ENCODE measurements around the gene ARHGEF28.

The ARHGEF28 gene

DNA sequence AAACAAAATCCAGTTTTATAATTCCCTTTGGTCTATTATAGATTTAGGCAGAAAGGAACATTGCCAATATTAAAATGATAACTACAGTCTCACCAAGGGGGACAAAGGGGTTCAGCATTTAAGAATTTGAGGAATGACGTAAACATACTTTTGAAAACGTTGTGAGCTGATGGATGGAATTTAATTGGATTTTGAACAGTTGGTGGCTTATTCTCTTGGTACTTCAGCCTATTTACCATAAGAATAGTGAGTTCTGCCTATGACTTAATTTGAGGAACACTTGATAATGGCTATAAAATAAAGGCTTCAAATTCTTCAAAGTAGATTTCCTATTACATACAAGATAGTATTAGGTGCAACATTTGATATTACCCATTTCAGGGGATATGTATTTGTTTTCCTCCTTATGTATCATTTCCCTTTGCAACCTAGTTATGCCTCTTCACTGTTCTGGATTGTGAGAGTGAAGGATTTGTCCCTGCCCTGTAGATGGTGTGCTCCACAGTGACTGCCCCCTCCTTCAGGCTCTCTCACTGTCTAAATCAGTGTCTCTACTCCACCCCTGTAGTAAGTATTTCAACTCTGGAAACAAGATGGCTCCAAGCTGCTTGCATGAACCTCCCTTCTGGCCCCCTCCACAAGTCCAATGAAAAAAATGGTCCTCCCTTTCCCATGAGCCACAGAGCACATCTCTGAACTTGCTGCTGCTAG, 225.6 kb downstream of the ARHGEF28 start:
- Histone ChIP-seq H3K4me1 (ENCODE audit: control insufficient read depth, insufficient read depth, low read length) (peaks cover 10% of the 10 kb centered on the region), H3K4me2 (ENCODE audit: low read length) (no peak overlapping the region), H3K36me3 (ENCODE audit: insufficient read depth, low read length) (peaks cover 54% of the 10 kb centered on the region), H3K4me3 (ENCODE audit: low read length) (no peak overlapping the region), H3K9me3 (replicated peaks; ENCODE audit: low read length) (no peaks in the 10 kb centered on the region), H3K9ac (ENCODE audit: low read depth, low read length) (no peak overlapping the region), H3K27me3 (ENCODE audit: control insufficient read depth, insufficient read depth, low read length) (no peaks in the 10 kb centered on the region)

DNA sequence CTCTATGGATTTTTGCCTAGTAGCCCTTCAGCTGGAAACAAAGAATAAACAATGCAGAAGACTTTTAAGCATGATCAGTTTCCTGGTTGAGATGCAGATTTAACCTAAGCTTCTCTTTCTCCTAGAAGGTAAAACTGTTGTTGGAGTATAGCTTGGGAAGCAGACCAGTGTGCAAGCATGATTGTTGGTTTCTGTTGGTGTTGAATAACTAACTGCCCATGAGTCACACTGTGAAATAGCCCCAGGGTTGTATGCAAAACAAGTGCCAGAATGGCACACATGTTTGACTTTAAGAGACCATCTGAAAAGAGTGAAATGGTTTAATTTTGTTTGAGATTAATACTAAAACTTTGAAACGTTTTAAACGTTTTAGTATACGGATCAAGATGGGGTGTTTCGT, 227.1 kb downstream of the ARHGEF28 start:
- Histone ChIP-seq H3K4me1 (ENCODE audit: control insufficient read depth, insufficient read depth, low read length) (peaks cover 10% of the 10 kb centered on the region), H3K4me2 (ENCODE audit: low read length) (no peak overlapping the region), H3K27me3 (ENCODE audit: control insufficient read depth, insufficient read depth, low read length) (no peaks in the 10 kb centered on the region), H3K36me3 (ENCODE audit: insufficient read depth, low read length) (peaks cover 55% of the 10 kb centered on the region), H3K9ac (ENCODE audit: low read depth, low read length) (no peak overlapping the region), H3K4me3 (ENCODE audit: low read length) (no peak overlapping the region), H3K9me3 (replicated peaks; ENCODE audit: low read length) (no peaks in the 10 kb centered on the region)

DNA sequence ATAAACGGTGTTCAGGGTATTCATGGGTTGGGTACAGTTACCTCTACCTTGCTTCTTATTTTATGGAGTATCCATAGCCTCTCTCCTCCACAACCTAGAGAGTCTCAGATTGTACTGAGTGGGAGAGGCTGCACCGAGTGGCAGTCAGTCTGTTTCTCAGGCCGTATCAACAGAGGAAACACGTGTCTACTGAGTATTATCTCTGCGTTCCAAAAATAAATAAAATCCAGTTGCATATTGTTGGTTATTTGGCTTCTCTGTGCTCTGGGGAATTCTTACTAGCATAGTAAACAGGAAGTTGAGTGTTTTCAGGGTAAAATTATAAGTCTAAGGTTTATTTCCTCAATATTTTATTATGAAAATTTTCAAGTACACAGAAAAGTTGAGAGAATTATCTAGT, 231.0 kb downstream of the ARHGEF28 start:
- Histone ChIP-seq H3K4me3 (ENCODE audit: low read length) (no peak overlapping the region), H3K4me1 (ENCODE audit: control insufficient read depth, insufficient read depth, low read length) (peaks cover 10% of the 10 kb centered on the region), H3K4me2 (ENCODE audit: low read length) (no peak overlapping the region), H3K36me3 (ENCODE audit: insufficient read depth, low read length) (peaks cover 67% of the 10 kb centered on the region), H3K9ac (ENCODE audit: low read depth, low read length) (no peak overlapping the region), H3K9me3 (replicated peaks; ENCODE audit: low read length) (no peaks in the 10 kb centered on the region), H3K27me3 (ENCODE audit: control insufficient read depth, insufficient read depth, low read length) (no peaks in the 10 kb centered on the region)

DNA sequence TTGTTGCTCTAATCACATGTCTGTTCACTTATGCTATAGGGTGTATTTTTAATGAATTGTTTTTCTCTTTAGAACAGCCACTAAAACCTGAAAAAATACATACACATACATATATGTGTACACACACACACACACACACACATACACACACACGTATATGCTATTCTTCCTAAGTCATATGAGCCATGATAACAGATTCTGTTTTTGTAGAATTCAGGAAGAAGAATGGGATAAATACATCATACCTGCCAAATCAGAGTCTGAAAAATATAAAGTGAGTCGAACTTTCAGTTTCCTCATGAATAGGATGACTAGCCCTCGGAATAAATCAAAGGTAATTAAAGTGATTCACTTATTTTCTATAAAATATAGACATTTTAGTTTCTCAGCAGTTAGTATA, 231.4 kb downstream of the ARHGEF28 start:
- no peak overlapping the region for H3K9ac ChIP-seq (ENCODE audit: low read depth, low read length)
- H3K9me3 ChIP-seq (replicated peaks; ENCODE audit: low read length), result no peaks in the 10 kb centered on the region
- H3K4me2 ChIP-seq (ENCODE audit: low read length), result no peak overlapping the region
- no peak overlapping the region for H3K4me3 ChIP-seq (ENCODE audit: low read length)
- peaks cover 64% of the 10 kb centered on the region for H3K36me3 ChIP-seq (ENCODE audit: insufficient read depth, low read length)
- H3K27me3 ChIP-seq (ENCODE audit: control insufficient read depth, insufficient read depth, low read length), result no peaks in the 10 kb centered on the region
- peaks cover 10% of the 10 kb centered on the region for H3K4me1 ChIP-seq (ENCODE audit: control insufficient read depth, insufficient read depth, low read length)

DNA sequence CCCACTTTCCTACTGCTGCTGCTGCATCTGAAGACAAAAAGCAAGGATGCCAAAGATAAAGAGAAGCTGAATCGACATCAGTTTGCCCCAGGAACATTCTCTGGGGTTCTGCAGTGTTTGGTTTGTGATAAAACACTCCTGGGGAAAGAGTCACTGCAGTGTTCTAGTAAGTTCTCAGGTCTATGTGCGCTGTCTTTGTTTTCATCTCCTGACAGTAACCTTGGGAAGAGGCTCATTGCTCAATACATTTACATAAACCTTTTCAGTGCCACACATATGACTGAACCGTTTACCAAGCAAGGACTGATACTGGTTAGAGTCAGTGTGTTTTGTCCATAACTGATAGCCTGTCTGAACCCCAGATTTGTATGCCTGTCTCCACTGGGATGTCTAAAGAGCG, 232.1 kb downstream of the ARHGEF28 start:
- Histone ChIP-seq H3K27me3 (ENCODE audit: control insufficient read depth, insufficient read depth, low read length) (no peaks in the 10 kb centered on the region), H3K4me1 (ENCODE audit: control insufficient read depth, insufficient read depth, low read length) (peaks cover 5% of the 10 kb centered on the region), H3K9ac (ENCODE audit: low read depth, low read length) (no peak overlapping the region), H3K9me3 (replicated peaks; ENCODE audit: low read length) (no peaks in the 10 kb centered on the region), H3K4me3 (ENCODE audit: low read length) (no peak overlapping the region), H3K4me2 (ENCODE audit: low read length) (no peak overlapping the region), H3K36me3 (ENCODE audit: insufficient read depth, low read length) (peaks cover 62% of the 10 kb centered on the region)

DNA sequence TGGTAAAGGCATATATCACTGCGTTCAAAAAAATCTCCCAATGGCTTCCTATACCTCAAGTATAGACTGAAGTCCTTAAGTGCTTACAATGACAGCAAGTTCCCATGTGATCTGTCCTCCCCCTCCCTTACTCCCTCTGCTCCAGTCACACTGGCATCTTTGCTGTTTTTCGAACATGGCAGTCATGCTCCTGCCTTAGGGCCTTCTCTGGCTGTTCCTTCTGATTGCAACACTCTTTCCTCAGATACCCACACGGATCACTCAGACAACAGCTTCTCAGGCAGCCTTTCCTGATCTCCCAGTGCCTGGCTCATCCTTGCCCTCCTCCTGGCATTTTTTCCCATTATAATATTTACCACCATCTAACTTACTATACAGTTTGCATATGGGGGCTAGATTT, 232.8 kb downstream of the ARHGEF28 start:
- H3K4me1 ChIP-seq (ENCODE audit: control insufficient read depth, insufficient read depth, low read length), result no peaks in the 10 kb centered on the region
- no peaks in the 10 kb centered on the region for H3K9me3 ChIP-seq (replicated peaks; ENCODE audit: low read length)
- peaks cover 64% of the 10 kb centered on the region for H3K36me3 ChIP-seq (ENCODE audit: insufficient read depth, low read length)
- H3K4me2 ChIP-seq (ENCODE audit: low read length), result no peak overlapping the region
- H3K4me3 ChIP-seq (ENCODE audit: low read length), result no peak overlapping the region
- H3K9ac ChIP-seq (ENCODE audit: low read depth, low read length), result no peak overlapping the region
- H3K27me3 ChIP-seq (ENCODE audit: control insufficient read depth, insufficient read depth, low read length), result no peaks in the 10 kb centered on the region

DNA sequence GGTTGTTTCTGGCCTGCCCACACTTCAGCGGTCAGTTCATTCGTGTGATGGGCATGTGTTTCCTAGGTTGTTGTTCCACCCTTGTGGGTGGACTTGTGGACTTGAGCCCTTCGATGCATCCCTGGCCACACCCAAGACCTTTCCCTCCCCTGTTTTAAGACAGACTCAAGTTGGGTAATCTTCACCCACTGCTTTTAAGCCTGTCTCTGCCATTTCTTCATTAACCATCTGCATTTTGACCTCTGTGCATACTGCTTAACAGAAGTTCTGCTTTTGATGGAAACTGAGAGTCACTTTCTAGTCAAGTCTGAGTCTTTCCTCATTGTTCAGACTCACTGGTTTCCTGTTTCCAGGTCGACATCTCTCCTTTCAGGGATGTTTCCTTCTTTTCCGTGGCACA, 233.7 kb downstream of the ARHGEF28 start:
- Histone ChIP-seq H3K4me2 (ENCODE audit: low read length) (no peak overlapping the region), H3K9me3 (replicated peaks; ENCODE audit: low read length) (no peaks in the 10 kb centered on the region), H3K27me3 (ENCODE audit: control insufficient read depth, insufficient read depth, low read length) (no peaks in the 10 kb centered on the region), H3K4me3 (ENCODE audit: low read length) (no peak overlapping the region), H3K4me1 (ENCODE audit: control insufficient read depth, insufficient read depth, low read length) (no peaks in the 10 kb centered on the region), H3K9ac (ENCODE audit: low read depth, low read length) (no peak overlapping the region), H3K36me3 (ENCODE audit: insufficient read depth, low read length) (peaks cover 64% of the 10 kb centered on the region)

DNA sequence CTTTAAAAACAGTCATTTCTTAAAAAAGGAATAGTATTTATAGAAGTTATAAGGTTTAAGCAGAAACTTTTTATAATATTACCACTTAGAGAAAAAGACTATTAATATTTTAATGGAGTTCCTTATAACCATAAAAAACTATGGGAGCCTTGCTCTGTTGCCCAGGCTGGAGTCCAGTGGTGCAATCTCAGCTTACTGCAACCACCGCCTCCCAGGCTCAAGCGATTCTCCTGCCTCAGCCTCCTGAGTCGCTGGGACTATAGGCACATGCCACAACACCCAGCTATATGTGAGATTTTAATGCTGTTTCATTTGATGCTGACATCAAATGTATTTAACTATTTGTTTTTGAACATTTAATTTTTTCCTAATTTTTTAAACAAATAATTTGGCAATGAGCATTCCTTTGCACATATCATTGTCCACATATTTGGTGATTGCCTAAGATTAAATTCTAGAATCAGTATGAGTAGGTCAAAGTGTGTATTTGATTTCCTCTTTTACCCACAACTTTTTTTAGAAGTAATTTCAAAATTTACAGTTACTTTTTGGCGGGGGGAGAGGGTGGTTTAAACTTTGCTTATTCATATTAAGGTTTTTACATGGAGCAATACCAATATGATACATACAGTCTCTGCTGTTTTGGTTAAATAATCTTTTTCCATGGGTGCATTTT, 235.5 kb downstream of the ARHGEF28 start:
- Histone ChIP-seq H3K36me3 (ENCODE audit: insufficient read depth, low read length) (peaks cover 72% of the 10 kb centered on the region), H3K4me1 (ENCODE audit: control insufficient read depth, insufficient read depth, low read length) (no peaks in the 10 kb centered on the region), H3K27me3 (ENCODE audit: control insufficient read depth, insufficient read depth, low read length) (no peaks in the 10 kb centered on the region), H3K4me2 (ENCODE audit: low read length) (no peak overlapping the region), H3K9ac (ENCODE audit: low read depth, low read length) (no peak overlapping the region), H3K9me3 (replicated peaks; ENCODE audit: low read length) (no peaks in the 10 kb centered on the region), H3K4me3 (ENCODE audit: low read length) (no peak overlapping the region)

DNA sequence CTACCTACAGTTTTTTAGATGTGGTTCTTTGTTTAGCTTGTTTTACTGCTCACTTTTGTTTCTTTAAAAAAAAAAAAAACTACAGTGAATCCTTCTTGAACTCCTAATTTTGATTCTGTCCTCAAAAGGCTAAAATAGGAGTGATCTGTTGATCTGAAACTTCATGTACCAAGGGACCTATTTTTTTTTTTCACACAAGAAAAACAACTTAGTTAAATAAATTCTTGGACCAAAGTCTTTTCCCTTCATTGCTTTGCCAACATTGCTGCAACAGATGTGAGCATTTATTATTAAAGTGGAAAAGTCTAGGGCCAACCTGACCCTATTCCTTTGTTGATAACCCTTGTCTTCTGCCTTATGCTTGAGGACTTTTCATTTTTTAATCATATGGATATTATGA, 236.8 kb downstream of the ARHGEF28 start:
- H3K4me3 ChIP-seq (ENCODE audit: low read length), result no peak overlapping the region
- H3K27me3 ChIP-seq (ENCODE audit: control insufficient read depth, insufficient read depth, low read length), result no peaks in the 10 kb centered on the region
- no peak overlapping the region for H3K4me2 ChIP-seq (ENCODE audit: low read length)
- H3K9me3 ChIP-seq (replicated peaks; ENCODE audit: low read length), result no peaks in the 10 kb centered on the region
- peaks cover 81% of the 10 kb centered on the region for H3K36me3 ChIP-seq (ENCODE audit: insufficient read depth, low read length)
- H3K9ac ChIP-seq (ENCODE audit: low read depth, low read length), result no peak overlapping the region
- H3K4me1 ChIP-seq (ENCODE audit: control insufficient read depth, insufficient read depth, low read length), result peaks cover 6% of the 10 kb centered on the region

DNA sequence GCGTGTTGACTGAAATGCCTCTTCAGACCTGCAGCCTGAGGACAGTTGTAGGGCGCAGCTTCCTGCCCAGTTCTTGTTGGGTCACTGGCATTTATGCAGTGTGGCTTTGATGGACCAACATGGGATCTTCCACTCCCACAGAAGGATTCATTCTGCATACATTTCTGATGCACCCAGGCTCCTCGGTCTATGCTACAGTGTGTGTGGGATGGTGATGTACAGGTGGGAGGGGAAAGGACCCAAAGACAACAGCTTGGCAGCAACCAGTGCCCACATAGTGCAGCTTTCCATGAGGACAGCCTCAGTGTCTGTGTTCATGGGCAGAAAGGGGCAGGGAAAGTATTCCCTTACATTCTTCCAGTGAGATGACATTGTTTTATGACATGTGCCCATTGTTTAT, 237.9 kb downstream of the ARHGEF28 start:
- Histone ChIP-seq H3K9ac (ENCODE audit: low read depth, low read length) (no peak overlapping the region), H3K36me3 (ENCODE audit: insufficient read depth, low read length) (peaks cover 74% of the 10 kb centered on the region), H3K9me3 (replicated peaks; ENCODE audit: low read length) (no peaks in the 10 kb centered on the region), H3K4me1 (ENCODE audit: control insufficient read depth, insufficient read depth, low read length) (peaks cover 6% of the 10 kb centered on the region), H3K27me3 (ENCODE audit: control insufficient read depth, insufficient read depth, low read length) (no peaks in the 10 kb centered on the region), H3K4me2 (ENCODE audit: low read length) (no peak overlapping the region), H3K4me3 (ENCODE audit: low read length) (no peak overlapping the region)

DNA sequence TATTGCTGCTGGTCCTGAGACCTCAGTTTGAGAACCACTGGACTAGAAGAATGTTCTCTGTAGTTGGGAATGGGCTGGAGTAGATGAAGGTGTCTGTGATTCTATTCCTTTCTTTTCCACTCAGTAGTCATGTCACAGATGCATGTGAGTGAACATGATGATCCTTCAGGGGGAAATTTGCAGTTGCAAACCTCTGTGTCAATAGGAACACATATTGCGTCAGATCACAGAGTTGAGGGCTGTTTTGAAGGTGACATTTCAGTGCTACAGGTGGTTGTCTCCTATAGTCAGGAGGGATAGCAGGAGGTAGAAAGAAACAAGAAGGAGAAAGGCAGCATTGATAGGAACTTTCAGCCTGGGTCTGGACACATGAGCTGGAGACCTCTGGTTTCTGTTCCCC, 239.3 kb downstream of the ARHGEF28 start:
- no peaks in the 10 kb centered on the region for H3K9me3 ChIP-seq (replicated peaks; ENCODE audit: low read length)
- H3K4me3 ChIP-seq (ENCODE audit: low read length), result no peak overlapping the region
- no peaks in the 10 kb centered on the region for H3K27me3 ChIP-seq (ENCODE audit: control insufficient read depth, insufficient read depth, low read length)
- H3K9ac ChIP-seq (ENCODE audit: low read depth, low read length), result no peak overlapping the region
- peaks cover 6% of the 10 kb centered on the region for H3K4me1 ChIP-seq (ENCODE audit: control insufficient read depth, insufficient read depth, low read length)
- H3K4me2 ChIP-seq (ENCODE audit: low read length), result no peak overlapping the region
- H3K36me3 ChIP-seq (ENCODE audit: insufficient read depth, low read length), result peaks cover 71% of the 10 kb centered on the region
